ENCODE measurements around the gene ATPAF1.

ATPAF1 gene

DNA sequence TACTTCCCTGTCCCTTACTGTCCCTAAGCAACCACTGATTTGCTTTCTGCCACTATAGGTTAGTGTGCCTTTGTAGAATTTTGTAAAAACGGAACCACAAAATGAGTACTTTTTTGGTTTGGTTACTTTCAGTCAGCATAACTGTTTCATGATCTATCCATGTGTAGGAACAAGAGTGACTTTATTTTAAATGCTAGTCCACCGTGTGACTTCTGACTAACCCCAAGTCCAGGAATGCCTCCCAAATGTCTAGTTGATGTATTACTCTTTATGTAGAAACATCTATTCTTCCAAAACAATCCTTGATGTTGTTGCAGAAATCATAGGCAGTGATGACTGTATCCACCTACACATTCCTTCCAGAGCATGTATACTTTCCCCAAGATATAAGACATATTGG, 21.3 kb downstream of the ATPAF1 start:
- DNase-seq: no peak

DNA sequence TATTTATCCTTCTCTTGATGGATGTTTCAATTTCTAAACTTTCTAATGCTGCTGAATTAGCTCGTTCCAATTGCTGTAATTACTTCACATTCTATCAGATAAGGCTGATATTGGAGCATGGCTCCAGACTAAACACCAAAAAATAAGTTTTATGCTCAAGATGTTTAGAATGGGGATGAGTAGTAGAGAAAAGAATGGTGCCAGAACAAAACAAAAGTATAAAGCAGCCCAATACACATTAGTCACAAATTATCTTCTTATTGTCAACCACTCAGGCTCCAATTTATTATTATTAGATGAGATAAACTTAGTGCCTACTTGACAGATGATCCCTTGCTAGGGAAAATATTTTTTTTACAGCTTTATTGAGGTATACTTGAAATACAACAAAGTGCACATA, 21.8 kb downstream of the ATPAF1 start:
- no peak for DNase-seq

DNA sequence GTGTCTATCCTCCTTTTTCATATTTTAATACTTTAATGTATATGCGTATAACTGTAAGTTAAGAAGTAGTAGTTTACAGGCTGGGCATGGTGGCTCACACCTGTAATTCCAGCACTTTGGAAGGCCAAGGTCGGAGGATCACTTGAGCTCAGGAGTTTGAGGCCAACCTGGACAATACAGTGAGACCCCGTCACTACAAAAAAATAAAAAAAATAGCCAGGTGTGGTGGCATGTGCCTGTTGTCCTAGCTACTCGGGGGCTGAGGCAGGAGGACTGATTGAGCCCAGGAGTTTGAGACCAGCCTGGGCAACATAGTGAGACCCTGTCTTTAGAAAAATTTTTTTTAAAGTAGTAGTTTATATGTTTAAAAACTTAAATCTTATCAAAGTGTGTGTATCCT, 22.3 kb downstream of the ATPAF1 start:
- no peak for DNase-seq

DNA sequence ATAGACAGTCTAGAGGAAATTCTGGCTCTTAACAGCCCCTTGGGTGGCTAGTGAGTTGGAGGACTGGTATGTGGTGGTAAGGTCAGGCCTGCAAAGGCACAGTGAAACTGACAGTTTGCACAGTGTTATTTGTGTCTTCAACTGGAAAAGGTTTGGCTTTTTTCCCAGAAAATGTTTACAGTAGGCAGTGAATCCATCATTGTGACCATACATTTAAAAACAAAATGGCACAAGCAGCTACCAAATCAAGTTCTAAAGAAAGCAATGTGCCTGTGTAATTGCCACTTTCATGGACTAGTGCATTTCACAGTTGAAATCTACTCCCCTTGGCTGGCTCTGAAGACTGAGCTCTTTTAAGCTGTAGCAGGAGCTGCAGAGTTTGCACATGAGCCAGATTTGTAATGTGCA, 24.8 kb downstream of the ATPAF1 start:
- no peak for DNase-seq

DNA sequence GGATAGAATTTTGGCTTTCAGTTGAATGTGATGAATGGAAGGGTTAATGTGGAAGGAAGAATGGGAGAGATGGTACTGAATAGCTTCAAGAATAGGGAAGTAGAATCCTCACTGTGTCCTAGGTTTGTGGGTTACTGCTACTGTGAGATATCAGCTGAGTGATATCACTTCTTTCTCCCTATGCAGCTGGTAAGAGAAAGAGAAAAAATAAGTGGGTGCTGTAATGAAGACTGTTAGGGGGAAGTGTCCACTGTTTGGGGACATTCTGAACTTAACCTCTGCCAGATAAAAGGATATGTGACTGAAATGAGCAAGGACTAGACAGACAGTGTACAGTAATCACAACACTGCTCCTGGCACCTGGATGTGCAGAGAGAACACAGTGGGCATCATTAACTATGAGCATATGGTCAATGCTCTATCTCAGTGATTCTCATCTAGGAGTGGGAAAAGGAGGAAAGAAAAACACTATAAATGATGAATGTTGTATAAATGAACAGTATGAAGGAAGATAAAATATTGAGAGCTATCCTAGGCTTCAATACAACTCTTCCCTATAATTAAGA, 26.0 kb downstream of the ATPAF1 start:
- DNase-seq: no peak

DNA sequence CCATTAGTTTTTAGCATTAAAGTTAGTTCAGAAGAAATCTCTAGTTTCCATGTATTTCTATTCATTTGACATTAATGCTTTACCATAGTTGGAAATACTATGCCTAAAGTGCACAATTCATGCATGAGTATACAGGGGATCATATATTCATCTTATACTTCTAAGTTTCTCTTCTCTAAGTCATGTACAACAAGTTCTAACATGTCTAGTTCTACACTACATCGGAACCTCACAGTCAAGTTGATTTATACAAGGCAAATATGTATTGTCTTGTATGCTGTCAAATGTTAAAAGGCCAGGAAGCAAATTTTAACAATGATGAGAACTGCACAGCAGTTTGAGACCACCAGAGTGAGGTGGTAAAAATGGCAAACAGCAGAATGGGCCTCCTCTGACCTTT, 28.6 kb downstream of the ATPAF1 start:
- DNase-seq: no peak

DNA sequence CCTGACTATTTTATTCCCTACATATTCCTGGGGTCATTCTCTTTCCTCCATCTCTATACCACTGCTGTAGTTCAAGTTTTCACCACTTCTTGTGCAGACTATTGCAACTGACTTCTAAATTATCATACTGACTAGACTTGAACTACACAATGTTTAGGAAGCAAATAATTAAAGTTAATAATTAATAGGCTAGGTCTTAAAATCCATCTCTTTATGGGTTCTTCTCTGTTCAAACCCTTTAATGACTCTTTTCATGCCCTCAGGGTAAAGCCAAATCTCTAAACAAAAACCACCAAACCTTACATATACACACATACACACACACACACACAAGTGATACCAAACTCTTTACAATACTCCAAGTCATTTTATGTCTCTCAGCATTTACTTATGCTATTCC, 29.2 kb downstream of the ATPAF1 start:
- DNase-seq: no peak

DNA sequence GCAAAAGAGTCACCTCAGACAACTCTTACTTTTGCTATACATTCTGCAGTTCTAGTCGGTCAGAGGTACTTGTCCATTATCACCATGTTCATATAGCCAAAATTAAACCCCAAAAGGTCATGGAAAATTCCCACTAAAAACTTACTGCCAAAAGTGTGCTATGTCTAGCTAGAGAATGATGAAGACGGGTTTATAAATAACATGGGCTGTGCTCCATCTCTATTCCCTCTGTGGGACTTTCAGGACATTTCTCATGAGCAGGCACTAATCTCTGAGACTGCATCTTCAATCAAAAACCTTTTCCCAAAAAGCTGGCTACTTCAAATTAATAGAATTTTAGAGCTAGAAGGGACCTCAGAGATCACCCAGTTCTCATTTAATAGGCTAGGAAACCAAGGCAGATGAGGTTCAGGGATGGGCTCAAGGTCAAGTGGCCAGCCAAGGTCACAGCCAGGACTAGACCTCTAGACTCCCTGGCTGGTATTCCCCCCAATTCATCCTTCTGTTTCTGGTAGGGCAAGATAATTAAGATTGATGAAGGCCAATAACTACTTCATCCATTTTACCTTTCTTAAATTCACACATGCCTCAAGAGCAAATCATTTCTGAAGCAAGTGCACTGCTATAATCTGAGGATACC, 30.6 kb downstream of the ATPAF1 start:
- no peak for DNase-seq

DNA sequence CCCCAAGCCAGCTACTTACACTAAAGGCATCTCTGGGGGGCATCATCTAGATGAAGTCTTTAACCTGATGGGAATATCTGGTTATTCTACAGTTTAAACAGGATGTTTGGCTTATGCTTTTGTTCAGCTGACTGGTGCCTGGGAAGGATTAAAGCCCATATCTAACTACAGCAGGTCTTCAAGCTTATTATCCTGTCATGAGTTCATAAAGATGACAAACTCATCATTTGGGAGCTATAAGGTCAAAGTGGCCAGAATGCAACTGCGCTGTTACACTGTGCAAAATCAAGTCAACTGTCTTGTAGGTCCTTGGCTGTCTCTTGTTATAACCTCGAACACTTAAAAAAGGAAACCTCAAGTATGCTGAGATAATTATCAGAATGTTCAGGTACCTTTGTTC, 33.0 kb downstream of the ATPAF1 start:
- DNase-seq: no peak

DNA sequence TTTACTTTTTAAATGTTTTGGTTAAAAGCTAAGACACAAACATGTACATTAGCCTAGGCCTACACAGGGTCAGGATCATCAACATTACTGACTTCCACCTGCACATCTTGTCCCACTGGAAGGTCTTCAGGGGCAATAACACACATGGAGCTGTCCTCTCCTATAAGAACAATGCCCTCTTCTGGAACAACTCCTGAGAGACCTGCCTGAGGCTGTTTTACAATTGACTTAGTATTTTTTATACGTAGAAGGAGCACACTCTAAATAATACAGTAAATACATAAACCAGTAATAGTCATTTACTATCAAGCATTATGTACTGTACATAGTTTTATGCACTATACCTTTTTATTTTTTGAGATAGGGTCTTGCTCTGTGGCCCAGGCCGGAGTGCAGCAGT, 37.4 kb downstream of the ATPAF1 start:
- DNase-seq: no peak

DNA sequence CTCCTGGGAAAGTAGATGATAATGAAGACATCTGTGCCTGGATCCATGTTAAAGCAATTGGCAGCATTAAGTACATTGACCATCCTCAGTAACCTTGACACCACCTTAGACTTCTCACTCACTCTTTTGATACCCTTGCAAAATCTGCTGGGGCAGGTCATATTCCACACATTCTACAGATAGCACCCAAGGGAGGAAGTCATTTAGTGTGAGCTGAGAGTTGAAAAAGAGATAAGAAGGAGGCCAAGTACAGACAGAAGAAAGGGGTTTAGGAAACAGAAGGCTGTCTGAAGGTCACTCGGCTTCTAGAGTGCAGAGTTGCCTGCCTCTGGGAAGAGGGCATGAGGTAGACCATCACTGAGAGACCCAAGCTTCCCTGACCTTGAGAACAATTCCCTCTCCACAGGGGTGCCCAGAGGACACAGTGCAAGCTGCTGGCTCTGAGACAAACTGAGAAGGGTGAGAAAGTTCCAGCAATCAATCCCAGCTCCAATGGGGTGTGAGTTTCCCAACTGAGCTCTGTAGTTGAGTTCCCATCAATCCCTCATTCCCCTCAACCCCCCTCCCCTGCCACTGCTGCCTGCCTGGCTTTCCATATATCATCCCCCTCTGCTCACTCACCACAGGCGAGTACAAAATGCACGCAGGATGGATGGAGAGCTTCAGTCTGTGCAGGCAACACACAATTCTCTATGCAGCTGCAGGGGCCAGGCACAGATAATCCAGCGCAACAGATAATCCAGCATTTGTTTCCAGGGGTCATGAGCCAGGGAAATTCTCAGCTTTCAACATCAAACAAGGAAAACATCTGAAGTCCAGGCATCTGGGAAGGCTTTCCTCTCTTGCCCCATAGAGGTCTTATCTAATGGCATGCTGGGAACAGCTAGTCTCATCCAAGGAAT, 44.2 kb downstream of the ATPAF1 start:
- DNase-seq: no peak

DNA sequence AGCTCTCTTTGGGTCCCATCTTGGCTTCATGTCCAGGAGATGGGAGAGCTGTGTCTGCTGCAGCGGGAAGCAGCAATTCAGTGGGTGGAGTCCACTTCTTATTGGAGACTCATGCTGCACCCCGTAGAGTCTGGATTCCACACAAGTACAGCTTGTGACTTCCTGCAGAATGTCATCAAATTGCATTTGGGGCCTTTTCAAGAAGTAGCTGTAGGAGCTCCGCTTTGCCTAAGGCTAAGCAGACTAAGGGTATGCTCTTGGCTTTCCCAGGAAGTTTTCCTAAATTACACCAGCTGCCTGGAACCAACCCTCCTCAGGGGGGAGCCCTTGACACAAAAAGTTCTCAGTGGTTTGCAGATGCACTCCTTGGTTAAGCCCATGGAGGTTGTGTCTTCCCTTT, 45.8 kb downstream of the ATPAF1 start:
- no peak for DNase-seq

DNA sequence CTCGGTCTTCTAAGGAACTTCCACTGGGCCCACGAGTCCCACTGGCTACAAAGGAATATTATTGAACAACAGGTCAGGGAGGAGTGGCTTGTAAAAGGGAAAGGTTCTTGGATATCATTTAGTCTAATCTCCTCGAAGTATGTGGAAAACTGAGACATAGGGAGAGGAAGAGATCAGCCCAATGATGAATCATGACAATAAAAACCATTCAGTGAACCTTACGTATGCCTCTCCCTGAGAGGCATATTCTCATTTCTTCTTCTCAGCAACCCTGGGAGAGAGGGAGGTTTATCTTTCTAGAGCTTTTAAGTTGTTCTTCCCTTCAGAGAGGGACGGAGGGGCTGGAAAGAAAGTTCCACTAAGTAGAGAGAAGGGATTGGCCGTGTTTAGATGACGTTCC, 46.2 kb downstream of the ATPAF1 start:
- DNase-seq: no peak

DNA sequence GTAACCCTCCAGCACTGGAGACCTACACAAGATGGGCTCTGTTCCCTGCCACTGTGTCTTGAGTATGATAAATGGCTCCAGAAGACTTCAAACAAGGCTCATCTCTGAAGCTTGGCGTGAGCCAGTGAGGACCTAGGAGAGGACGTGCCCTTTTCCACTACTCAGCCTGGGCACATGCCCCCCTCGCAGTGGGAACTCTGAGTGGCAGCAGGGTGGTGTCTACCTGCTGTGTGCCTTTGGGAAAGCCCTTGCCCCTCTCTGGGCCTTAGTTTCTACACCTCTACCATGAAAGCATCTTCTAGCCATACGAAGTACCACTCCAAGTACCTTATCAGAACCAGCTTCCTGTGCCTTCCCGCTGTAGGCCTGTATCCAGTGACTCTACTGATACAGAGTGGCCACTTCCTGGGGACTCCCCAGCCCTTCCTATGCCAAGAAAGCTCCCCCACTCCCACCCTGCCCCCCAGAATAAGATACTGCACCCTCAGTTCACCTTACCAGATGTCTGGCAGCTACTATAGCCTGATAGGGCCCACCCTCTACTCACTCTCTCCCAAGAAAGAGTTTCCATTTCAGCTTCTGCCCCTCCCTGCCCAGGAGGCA, 48.4 kb downstream of the ATPAF1 start:
- no peak for DNase-seq

DNA sequence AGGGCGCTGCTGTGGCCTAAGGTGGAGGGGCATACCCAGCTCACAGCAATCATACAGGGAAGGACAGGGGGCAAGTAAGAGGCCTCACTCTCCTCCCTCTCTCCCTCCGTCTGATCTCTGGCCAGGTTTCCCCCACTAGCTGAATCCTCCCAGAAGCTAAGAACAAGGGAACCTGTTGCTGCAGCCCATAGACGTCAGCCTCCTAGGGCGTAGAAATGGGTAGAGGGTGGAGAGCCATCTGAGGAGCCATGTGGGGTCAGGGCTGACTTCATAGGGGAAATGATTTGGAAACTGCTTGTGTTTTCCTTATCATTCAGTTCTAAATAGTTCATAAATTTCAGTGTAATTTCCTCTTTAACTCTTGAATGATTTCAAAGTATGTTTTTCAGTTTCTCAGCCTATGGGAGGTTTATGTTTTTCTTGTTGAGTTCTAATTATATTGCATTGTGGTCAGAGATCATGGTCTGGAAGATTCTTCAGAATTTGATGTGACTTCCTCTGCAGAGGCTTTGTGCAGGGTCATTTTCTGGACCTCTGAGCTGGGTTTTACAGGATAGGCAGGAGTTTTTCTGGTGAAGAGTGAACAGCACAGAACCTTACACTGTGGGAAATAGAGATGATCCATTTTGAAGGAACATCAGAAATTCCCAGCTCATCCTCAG, 49.3 kb downstream of the ATPAF1 start:
- no peak for DNase-seq

DNA sequence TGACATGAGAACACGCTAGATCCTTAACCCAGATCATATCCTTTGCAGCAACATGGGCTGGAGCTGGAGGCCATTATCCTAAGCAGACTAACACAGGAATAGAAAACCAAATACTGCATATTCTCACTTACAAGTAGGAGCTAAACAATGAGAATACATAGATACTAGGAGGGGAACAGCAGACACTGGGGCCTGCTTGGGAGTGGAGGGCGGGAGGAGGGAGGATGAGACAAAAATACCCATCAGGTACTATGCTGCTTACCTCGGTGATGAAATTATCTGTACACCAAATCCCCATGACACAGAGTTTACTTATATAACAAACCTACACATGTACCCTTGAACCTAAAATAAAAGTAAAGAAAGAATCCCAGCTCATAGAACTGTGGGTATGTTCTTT, 50.3 kb downstream of the ATPAF1 start:
- DNase-seq: no peak

DNA sequence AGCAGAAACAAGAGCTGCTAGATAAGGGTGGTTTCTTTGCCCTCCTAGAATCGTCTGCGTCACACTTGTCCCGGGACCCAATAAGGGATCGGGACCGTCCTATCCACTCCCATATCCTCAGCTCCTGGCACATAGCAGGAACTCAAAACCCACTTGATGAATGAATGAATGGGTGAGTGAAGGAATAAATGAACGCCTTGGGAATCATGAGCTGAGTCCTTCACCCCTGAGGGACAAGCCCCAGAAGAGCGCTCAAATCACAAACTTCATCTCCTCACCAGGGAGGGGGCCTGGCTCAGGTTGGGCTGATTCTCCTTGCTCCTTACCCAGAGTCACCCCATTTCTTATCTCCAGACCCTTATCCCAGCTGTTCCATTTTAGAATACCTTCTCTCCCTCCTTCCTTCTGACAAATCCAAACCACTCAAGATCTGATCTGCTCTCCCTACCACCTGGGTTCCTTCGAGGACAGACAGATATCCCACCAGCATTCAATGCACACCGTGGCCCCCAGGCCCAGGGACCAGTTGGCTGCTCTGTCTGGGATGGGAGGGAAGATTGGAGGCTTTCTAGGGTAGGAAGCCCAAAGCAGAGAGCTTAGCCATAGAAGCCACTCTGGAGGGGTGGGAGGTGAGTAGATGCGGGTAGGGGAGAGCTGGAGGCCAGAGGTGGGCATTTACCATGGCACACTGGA, 50.9 kb downstream of the ATPAF1 start:
- DNase-seq: no peak

DNA sequence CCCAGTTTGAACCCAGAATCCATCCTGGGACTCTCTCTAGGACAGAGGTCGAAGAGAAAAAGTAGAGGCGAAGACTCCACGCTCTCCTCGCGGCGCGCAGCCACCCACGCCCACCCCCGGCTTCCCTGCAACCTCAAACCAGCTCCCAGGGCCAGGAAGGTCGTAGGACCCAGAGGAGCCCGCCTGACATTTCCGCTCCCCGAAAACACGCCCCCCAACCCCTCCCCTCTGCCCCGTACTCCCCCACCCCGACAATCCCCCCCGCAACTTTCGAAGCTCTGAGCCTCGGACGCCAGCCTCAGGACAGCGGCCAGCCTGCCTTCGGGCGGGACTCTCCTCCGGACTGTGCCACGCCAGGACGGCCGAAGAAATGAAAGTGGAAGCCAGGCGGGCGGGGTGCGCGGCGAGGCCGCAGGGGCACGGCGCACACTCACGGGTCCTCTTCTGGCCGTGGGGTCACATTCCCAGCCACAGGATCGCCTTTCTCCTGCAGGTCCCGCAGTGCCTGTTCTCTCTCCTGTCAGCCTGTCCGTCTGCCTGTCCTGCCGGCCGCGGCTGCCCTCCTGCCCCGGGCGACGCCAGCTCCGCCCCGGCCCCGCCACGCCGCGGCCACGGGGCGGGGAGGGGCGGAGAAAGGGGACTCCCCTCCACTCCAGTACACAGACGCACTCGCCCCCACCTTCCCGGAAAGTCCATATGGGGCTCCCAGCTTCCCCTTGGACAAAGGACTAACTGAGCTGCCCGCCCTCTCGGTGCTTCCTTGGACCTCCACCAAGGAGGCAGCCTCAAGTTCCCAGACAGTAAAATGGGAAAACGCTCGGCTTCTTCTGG, 51.7 kb downstream of the ATPAF1 start, which contains the start of gene MOB3C:
Gene MOB3C, minus strand, starts transcription at position 535 of the 831 bp plus-strand sequence. CDS start 3,490 bp downstream, outside the sequence.
- peak; percentile 36 for DNase-seq

DNA sequence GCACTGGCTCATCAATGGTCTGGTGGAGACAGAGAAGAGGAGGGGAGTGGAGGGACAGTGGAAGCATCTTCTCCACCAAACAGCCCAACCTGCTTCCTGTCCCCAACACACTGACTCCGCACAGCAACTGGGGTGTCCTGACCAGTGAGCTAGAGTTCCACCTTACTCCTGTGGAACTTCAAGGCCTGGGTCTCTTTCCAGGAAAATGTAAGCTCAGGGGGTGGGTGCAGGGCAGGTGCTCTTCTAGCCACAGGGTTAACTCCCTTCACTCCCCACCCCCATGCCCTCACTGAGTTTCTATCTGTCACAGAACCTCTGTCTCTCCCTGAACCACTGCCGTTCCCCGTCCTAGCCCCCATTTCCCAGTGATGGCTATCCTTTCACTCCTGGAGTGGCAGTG, 52.4 kb downstream of the ATPAF1 start:
- DNase-seq: no peak

DNA sequence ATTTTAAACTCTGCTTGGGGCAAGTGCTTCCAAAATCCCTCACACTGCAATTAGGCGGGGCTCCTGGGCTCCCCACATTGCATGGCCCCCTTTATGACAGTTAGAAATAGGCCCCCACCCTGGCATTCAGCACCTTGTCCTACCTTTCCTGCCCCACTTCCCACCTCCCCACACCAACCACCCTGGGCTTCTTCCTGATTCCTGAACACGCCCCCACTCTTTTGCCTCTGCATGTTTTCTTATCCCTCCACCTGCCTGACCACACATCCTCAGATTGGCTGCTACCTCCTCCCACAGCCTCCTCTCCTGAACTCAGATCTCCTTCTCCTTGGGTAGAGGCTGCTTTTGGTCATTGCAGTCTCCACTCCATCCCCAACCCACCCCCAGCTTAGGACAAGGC, 53.1 kb downstream of the ATPAF1 start:
- no peak for DNase-seq

DNA sequence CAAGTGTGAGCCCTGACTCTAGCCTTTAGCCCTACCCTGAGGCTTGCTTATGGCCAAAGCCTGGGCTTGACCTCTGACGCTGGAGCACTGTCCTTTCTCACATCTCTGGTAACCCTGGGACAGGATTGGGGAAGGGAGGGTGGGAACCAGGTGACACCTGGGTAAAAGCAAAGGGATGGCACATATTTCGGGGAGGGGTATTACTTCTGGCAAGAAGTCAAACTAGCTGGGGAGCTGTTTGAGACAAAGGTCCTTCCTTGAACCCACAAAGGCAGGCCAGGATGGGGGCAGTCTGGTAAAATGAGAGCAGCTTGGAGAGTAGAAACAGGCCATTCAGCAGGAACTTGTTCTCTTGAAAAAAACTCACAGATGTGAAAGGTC, 53.6 kb downstream of the ATPAF1 start:
- no peak for DNase-seq
